ENCODE measurements around the gene MAGI1. TPM values are rescaled to one million over a fixed set of nuclear protein-coding genes. Genes with fewer than 3 reads are reported as not detected.

Gene MAGI1
- total RNA-seq, 2 experiments from 2014 or later, result 0.04 TPM; not detected in 1

GRCh38 chr3:65314269-65314668 is 724.4 kb downstream of the MAGI1 start:
- no peak for DNase-seq
- H3K27ac Mint-ChIP-seq, result no peak overlapping the region
- peaks cover 2% of the 10 kb centered on the region for H3K9me3 Mint-ChIP-seq
- CTCF ChIA-PET, result no interaction called here
- no peaks in the 10 kb centered on the region for H3K4me1 Mint-ChIP-seq
- POLR2A ChIA-PET, result no interaction called here
- no peak overlapping the region for H3K4me3 Mint-ChIP-seq
- H3K36me3 Mint-ChIP-seq (ENCODE audit: low read depth), result no peaks in the 10 kb centered on the region
- no peaks in the 10 kb centered on the region for H3K27me3 Mint-ChIP-seq

GRCh38 chr3:65313666-65314065 is 725.1 kb downstream of the MAGI1 start:
- no peak for DNase-seq

DNA sequence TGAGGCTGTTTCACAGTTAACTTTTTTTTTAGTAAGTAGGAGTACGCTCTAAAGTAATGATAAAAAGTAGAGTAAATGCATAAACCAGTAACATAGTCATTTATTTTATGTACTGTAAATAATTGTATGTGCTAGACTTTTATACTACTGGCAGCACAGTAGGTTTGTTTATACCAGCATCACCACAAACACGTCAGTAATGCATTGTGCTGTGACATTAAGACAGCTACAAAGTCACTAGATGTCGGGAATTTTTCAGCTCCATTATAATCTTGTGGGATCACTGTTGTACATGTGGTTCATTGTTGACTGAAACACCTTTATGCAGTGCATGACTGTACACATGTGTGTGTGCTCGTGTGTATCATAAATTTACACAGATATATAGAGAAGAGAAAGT is 732.9 kb downstream of the MAGI1 start:
- no peak overlapping the region for H3K27ac Mint-ChIP-seq
- DNase-seq, result no peak
- peaks cover 2% of the 10 kb centered on the region for H3K9me3 Mint-ChIP-seq
- H3K4me3 Mint-ChIP-seq, result no peak overlapping the region
- POLR2A ChIA-PET, result no interaction called here
- no peaks in the 10 kb centered on the region for H3K27me3 Mint-ChIP-seq
- CTCF ChIA-PET, result no interaction called here
- no peaks in the 10 kb centered on the region for H3K4me1 Mint-ChIP-seq
- no peaks in the 10 kb centered on the region for H3K36me3 Mint-ChIP-seq (ENCODE audit: low read depth)

More at GRCh38 chr3:65313666-65314065, 725.1 kb downstream of the MAGI1 start:
- ChIA-PET POLR2A (no interaction called here), CTCF (no interaction called here)
- Mint-ChIP-seq H3K27ac (no peak overlapping the region), H3K4me1 (no peaks in the 10 kb centered on the region), H3K9me3 (peaks cover 2% of the 10 kb centered on the region), H3K4me3 (no peak overlapping the region), H3K36me3 (ENCODE audit: low read depth) (no peaks in the 10 kb centered on the region), H3K27me3 (no peaks in the 10 kb centered on the region)

Other genes starting within 250 kb of the MAGI1 start
- 10 to 100 TPM; 11.7 to 12.0 TPM for gene SLC25A26, start 182.1 kb upstream of the MAGI1 start, total RNA-seq

All from activated CD4-positive, alpha-beta T cell treated with anti-CD3 and anti-CD28 coated beads, Interleukin-2, amount 10 ng/mL, durations not matched to agents 7 days and 5 days (primary cell).